ENCODE results near the gene ZBTB7C. TPM values are rescaled to one million over a fixed set of nuclear protein-coding genes. Genes with fewer than 3 reads are reported as not detected.

The ZBTB7C gene
- total and polyA plus RNA-seq, 4 donors = 3.2 to 10.9 (median 3.7) TPM

DNA sequence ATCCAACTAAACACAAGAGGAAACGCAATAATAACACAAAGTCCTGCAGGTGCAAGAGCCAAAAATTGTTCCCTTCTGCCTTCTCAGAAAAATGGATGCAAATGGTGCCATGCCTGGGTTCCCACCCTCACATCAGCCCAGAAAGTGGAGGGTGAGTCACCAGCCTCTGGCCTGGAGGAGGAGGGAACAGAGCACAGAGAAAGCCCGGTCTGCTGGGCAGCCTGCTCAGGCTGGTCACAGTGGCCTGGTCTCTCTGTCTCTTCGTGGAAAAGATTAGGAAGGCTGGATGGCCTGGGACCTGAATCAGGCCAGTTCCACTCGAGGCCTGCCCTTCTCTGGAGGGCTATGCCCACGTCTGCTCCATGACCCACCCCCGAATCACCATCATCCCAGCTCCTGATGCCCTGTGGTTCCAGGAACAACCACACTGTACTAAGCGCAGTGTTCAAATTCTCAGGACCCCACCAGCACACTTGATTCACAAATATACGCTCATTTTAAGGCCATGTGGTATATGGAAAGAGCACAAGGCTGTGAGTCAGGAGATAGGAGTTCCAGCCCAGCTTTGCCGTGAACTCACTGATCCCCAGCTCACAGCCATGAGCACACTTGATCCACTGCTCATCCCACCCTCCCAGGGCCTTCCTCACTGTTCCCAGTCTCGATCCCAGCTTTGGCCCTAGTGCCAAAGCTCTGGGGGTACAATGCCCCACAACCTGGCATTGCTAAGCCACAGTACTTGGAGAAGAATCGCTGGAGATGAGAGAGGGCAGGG lies 82.1 kb downstream of the ZBTB7C start:
- ATAC-seq (ENCODE audit: insufficient read depth, low FRiP score) (no peak), DNase-seq (no peak)
- TF ChIP-seq, protein P1, sequence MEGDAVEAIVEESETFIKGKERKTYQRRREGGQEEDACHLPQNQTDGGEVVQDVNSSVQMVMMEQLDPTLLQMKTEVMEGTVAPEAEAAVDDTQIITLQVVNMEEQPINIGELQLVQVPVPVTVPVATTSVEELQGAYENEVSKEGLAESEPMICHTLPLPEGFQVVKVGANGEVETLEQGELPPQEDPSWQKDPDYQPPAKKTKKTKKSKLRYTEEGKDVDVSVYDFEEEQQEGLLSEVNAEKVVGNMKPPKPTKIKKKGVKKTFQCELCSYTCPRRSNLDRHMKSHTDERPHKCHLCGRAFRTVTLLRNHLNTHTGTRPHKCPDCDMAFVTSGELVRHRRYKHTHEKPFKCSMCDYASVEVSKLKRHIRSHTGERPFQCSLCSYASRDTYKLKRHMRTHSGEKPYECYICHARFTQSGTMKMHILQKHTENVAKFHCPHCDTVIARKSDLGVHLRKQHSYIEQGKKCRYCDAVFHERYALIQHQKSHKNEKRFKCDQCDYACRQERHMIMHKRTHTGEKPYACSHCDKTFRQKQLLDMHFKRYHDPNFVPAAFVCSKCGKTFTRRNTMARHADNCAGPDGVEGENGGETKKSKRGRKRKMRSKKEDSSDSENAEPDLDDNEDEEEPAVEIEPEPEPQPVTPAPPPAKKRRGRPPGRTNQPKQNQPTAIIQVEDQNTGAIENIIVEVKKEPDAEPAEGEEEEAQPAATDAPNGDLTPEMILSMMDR (IDR thresholded peaks at IDR 0.05; ENCODE audit: control extremely low read depth, extremely low read depth) = no peak
- Histone ChIP-seq H3K9me3 (ENCODE audit: control insufficient read depth in 4 of 4, insufficient read depth in 3 of 4, low read length in 3 of 4) (no peaks in the 10 kb centered on the region), H3K36me3 (ENCODE audit: control insufficient read depth in 4 of 4, insufficient read depth in 4 of 4, low read length in 4 of 4) (no peaks in the 10 kb centered on the region), H3K27me3 (ENCODE audit: control insufficient read depth in 3 of 3, insufficient read depth in 3 of 3, low read length in 2 of 3) (no peaks in the 10 kb centered on the region), H3K9ac (ENCODE audit: insufficient read depth in 1 of 2, low read length in 2 of 2) (no peak overlapping the region), H3K4me3 (no peak overlapping the region), H3K4me1 (ENCODE audit: control insufficient read depth in 5 of 5, insufficient read depth in 5 of 5, low read length in 5 of 5) (no peaks in the 10 kb centered on the region), H3K27ac (ENCODE audit: low read depth in 1 of 2, low read length in 1 of 2) (no peak overlapping the region)
- 88 to 94% methylated on average over 11 of the region's 11 CpGs for whole genome bisulfite sequencing, 2 donors

DNA sequence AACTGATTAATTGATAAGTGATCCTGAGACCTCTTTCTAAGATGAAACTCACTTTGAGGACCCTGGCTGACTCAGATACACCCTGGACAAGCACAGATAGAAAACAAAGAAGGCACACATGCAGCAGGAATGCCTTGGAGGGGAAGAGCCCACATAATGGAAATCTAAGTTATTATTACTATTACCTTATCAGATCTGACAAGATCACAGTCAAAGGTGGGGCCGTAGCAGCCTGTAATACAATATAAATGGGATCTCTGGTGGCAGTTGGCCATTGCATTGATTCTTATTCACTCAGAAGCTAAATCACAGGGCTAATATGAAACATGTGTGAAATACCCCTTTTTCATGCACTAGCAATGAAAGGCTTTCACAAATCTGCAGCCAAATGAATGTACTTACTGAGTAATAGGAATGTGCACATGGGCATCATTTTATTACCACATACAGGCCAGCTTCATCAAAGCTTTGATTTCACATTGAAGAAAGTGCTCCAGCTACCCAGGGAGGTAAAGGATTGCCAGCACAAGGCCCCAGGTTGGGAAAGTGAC lies 84.0 kb downstream of the ZBTB7C start:
- Histone ChIP-seq H3K27me3 (ENCODE audit: control insufficient read depth in 3 of 3, insufficient read depth in 3 of 3, low read length in 2 of 3) (no peaks in the 10 kb centered on the region), H3K4me1 (ENCODE audit: control insufficient read depth in 5 of 5, insufficient read depth in 5 of 5, low read length in 5 of 5) (peaks cover 0 to 5% (median 0%) of the 10 kb centered on the region in 5 donors), H3K27ac (ENCODE audit: low read depth in 1 of 2, low read length in 1 of 2) (no peak overlapping the region), H3K9me3 (ENCODE audit: control insufficient read depth in 4 of 4, insufficient read depth in 3 of 4, low read length in 3 of 4) (no peaks in the 10 kb centered on the region), H3K4me3 (no peak overlapping the region), H3K36me3 (ENCODE audit: control insufficient read depth in 4 of 4, insufficient read depth in 4 of 4, low read length in 4 of 4) (no peaks in the 10 kb centered on the region), H3K9ac (ENCODE audit: insufficient read depth in 1 of 2, low read length in 2 of 2) (no peak overlapping the region)
- DNase-seq (no peak), ATAC-seq (ENCODE audit: insufficient read depth, low FRiP score) (no peak)
- WGBS, 2 donors = 83 to 85% methylated on average over 1 of the region's 1 CpG
- TF ChIP-seq, protein P1 (IDR thresholded peaks at IDR 0.05; ENCODE audit: control extremely low read depth, extremely low read depth) = no peak

DNA sequence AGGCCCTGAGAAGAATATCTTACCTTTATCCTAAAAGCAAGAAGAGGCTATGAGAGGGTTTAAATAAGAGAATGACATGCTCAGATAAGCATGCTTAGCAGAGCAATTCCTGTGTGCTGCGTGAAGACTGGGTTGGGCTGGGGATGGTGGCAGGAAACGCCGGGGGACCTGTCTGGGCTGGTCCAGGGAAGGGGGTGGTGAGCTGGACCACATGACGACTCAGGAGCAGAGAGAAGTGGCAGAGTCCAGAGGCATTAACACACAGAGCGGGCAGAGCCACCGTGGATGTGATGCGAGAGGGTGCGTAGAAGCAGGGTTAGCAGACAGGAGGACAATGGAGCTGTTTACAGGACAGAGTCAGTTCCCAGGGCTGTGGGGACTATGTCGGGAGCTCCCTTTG lies 84.5 kb downstream of the ZBTB7C start:
- no peak for DNase-seq
- no peak for ATAC-seq (ENCODE audit: insufficient read depth, low FRiP score)

More for the DNA sequence above, 84.5 kb downstream of the ZBTB7C start:
- peaks cover 0 to 10% (median 0%) of the 10 kb centered on the region in 5 donors for H3K4me1 ChIP-seq (ENCODE audit: control insufficient read depth in 5 of 5, insufficient read depth in 5 of 5, low read length in 5 of 5)
- TF ChIP-seq, protein P1 (IDR thresholded peaks at IDR 0.05; ENCODE audit: control extremely low read depth, extremely low read depth) = no peak
- H3K27me3 ChIP-seq (ENCODE audit: control insufficient read depth in 3 of 3, insufficient read depth in 3 of 3, low read length in 2 of 3) = no peaks in the 10 kb centered on the region
- WGBS, 2 donors = 87 to 94% methylated on average over 9 of the region's 9 CpGs
- H3K27ac ChIP-seq (ENCODE audit: low read depth in 1 of 2, low read length in 1 of 2) = no peak overlapping the region
- no peaks in the 10 kb centered on the region for H3K9me3 ChIP-seq (ENCODE audit: control insufficient read depth in 4 of 4, insufficient read depth in 3 of 4, low read length in 3 of 4)
- no peak overlapping the region for H3K9ac ChIP-seq (ENCODE audit: insufficient read depth in 1 of 2, low read length in 2 of 2)
- no peak overlapping the region for H3K4me3 ChIP-seq
- H3K36me3 ChIP-seq (ENCODE audit: control insufficient read depth in 4 of 4, insufficient read depth in 4 of 4, low read length in 4 of 4) = no peaks in the 10 kb centered on the region

Data from lung (tissue), 12 donors.